ENCODE results near the gene ZBED3.

Gene ZBED3

GRCh38 chr5:77104813-77105212, 17.7 kb upstream of the ZBED3 start:
- Histone ChIP-seq H3K27me3 (replicated peaks; ENCODE audit: insufficient read depth, low read length) (no peaks in the 10 kb centered on the region), H4K20me1 (ENCODE audit: insufficient read depth, low read length) (no peaks in the 10 kb centered on the region), H3K9ac (ENCODE audit: low read length) (no peak overlapping the region), H3K36me3 (replicated peaks; ENCODE audit: insufficient read depth, low read length) (no peaks in the 10 kb centered on the region), H3K9me3 (replicated peaks; ENCODE audit: insufficient read depth, low read length) (no peaks in the 10 kb centered on the region), H2AFZ (ENCODE audit: low read length) (no peak overlapping the region), H3K27ac (ENCODE audit: low read length) (no peak overlapping the region), H3K79me2 (ENCODE audit: low read length) (no peaks in the 10 kb centered on the region), H3K4me2 (ENCODE audit: low read depth, low read length) (no peak overlapping the region), H3F3A (ENCODE audit: insufficient read depth, low read length) (no peaks in the 10 kb centered on the region), H3K9me2 (replicated peaks; ENCODE audit: insufficient read depth, low read length) (no peaks in the 10 kb centered on the region), H3K4me3 (ENCODE audit: low read length) (no peak overlapping the region), H3K4me1 (ENCODE audit: low read length) (no peaks in the 10 kb centered on the region)
- DNase-seq: no peak
- TF ChIP-seq EZH2 (optimal IDR thresholded peaks at IDR 0.05; ENCODE audit: low read depth, low read length) (no peak), CTCF (IDR thresholded peaks at IDR 0.05; ENCODE audit: low read length) (no peak), EZH2phosphoT487 (IDR thresholded peaks at IDR 0.05; ENCODE audit: low read length) (no peak)

DNA sequence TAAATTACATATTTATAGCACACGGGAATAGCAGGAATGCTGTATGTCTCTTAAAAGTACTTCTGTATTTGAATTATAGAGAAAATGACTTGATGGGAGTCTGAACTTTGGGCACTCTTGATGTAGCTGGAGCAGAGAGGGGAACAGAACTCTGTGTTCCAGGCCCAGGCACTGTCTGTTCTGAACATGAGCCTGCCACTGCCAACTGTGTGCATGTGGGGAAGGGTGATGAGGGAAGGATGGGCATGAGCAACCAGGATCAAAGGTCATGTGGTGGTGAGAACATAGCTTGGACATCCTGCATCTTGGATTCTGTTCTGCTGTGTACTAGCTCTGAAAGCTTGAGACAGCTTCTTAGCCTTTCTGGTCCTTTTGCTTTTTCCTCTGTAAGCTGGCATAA, 16.4 kb upstream of the ZBED3 start:
- Histone ChIP-seq H3K79me2 (ENCODE audit: low read length) (no peaks in the 10 kb centered on the region), H4K20me1 (ENCODE audit: insufficient read depth, low read length) (no peaks in the 10 kb centered on the region), H3F3A (ENCODE audit: insufficient read depth, low read length) (no peaks in the 10 kb centered on the region), H3K9ac (ENCODE audit: low read length) (no peak overlapping the region), H3K27ac (ENCODE audit: low read length) (no peak overlapping the region), H3K9me3 (replicated peaks; ENCODE audit: insufficient read depth, low read length) (no peaks in the 10 kb centered on the region), H3K9me2 (replicated peaks; ENCODE audit: insufficient read depth, low read length) (no peaks in the 10 kb centered on the region), H2AFZ (ENCODE audit: low read length) (no peak overlapping the region), H3K4me3 (ENCODE audit: low read length) (no peak overlapping the region), H3K36me3 (replicated peaks; ENCODE audit: insufficient read depth, low read length) (no peaks in the 10 kb centered on the region), H3K4me2 (ENCODE audit: low read depth, low read length) (no peak overlapping the region), H3K27me3 (replicated peaks; ENCODE audit: insufficient read depth, low read length) (no peaks in the 10 kb centered on the region), H3K4me1 (ENCODE audit: low read length) (no peaks in the 10 kb centered on the region)
- DNase-seq: no peak
- no peak for TF ChIP-seq CTCF (IDR thresholded peaks at IDR 0.05; ENCODE audit: low read length)
- TF ChIP-seq EZH2 (optimal IDR thresholded peaks at IDR 0.05; ENCODE audit: low read depth, low read length): no peak
- no peak for TF ChIP-seq EZH2phosphoT487 (IDR thresholded peaks at IDR 0.05; ENCODE audit: low read length)

GRCh38 chr5:77102549-77102948, 15.5 kb upstream of the ZBED3 start:
- H3K9me2 ChIP-seq (replicated peaks; ENCODE audit: insufficient read depth, low read length): no peaks in the 10 kb centered on the region
- no peak overlapping the region for H3K4me2 ChIP-seq (ENCODE audit: low read depth, low read length)
- H3K36me3 ChIP-seq (replicated peaks; ENCODE audit: insufficient read depth, low read length): no peaks in the 10 kb centered on the region
- TF ChIP-seq EZH2 (optimal IDR thresholded peaks at IDR 0.05; ENCODE audit: low read depth, low read length): no peak
- TF ChIP-seq EZH2phosphoT487 (IDR thresholded peaks at IDR 0.05; ENCODE audit: low read length): no peak
- no peak for TF ChIP-seq CTCF (IDR thresholded peaks at IDR 0.05; ENCODE audit: low read length)
- H3K27me3 ChIP-seq (replicated peaks; ENCODE audit: insufficient read depth, low read length): no peaks in the 10 kb centered on the region
- DNase-seq: no peak
- H3K4me3 ChIP-seq (ENCODE audit: low read length): no peak overlapping the region
- H3K79me2 ChIP-seq (ENCODE audit: low read length): no peaks in the 10 kb centered on the region
- no peak overlapping the region for H2AFZ ChIP-seq (ENCODE audit: low read length)
- no peak overlapping the region for H3K27ac ChIP-seq (ENCODE audit: low read length)
- no peaks in the 10 kb centered on the region for H4K20me1 ChIP-seq (ENCODE audit: insufficient read depth, low read length)
- H3K9me3 ChIP-seq (replicated peaks; ENCODE audit: insufficient read depth, low read length): no peaks in the 10 kb centered on the region
- H3K4me1 ChIP-seq (ENCODE audit: low read length): no peaks in the 10 kb centered on the region
- H3K9ac ChIP-seq (ENCODE audit: low read length): no peak overlapping the region
- no peaks in the 10 kb centered on the region for H3F3A ChIP-seq (ENCODE audit: insufficient read depth, low read length)
